AG10803 (cell line): ENCODE data around the gene SKA2.

Experiments used
- DNase-seq: peaks from one replicate; pipeline ENCODE4 v3.0.0; 2010; ENCODE audit warnings: low read depth
- H3K4me3 ChIP-seq: 2 replicates; pipeline ENCODE4 v1.5.1; 2011; ENCODE audit warnings: mild to moderate bottlenecking, low read length, control low read depth
- CTCF ChIP-seq: conservative IDR thresholded peaks from 2 replicates; pipeline ENCODE4 v1.5.1; 2011; ENCODE audit warnings: mild to moderate bottlenecking, low read length, control low read depth, inconsistent platforms

Gene SKA2, protein sequence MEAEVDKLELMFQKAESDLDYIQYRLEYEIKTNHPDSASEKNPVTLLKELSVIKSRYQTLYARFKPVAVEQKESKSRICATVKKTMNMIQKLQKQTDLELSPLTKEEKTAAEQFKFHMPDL

DNA sequence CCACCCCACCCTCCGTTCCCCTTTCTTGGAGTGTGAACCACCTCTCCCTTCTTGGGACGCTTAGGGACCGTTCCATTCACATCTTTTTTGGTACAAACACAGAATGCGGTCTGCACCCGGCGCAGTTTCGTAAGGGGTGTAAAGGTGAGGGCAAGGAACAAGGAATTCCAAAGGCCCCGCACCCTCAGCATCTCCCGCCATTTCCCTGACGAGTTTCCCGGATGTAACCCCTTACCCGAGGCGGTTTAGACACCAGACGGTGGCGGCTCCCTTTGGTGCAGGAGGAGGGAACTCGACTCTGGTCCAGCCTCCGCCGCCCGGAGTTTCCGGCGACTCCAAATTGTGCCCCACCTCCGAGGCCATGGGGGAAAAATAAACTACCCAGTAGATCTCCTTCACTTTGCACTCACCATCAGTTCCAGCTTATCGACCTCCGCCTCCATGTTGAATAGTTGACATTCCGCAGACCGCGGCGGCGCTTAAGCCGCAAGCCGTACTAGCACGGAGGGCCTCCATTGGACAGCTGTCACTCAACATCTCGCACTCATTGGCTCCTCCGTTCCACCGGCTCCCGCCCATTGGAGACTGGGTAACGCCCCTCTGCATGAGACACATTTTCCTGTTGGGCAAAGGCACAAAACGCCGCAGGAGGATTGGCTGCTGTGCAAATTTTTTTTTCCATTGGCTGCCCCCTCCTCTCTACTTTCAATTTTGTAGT lies at the start of gene SKA2:
Gene SKA2, minus strand, starts transcription at position 466 of the 718 bp plus-strand sequence. Its CDS starts 23 bp downstream, at position 443.
- TF ChIP-seq CTCF = no peak
- H3K4me3 ChIP-seq = peak within 1 kb of the TSS; percentile 75
- no peak for DNase-seq

- TF ChIP-seq CTCF = no peak
- no peak for DNase-seq
- H3K4me3 ChIP-seq = no peak overlapping the region
Observed at GRCh38 chr17:59202320-59202719, 47.3 kb upstream of the SKA2 start.

- no peak for DNase-seq
- no peak overlapping the region for H3K4me3 ChIP-seq
- TF ChIP-seq CTCF = no peak
Observed at GRCh38 chr17:59199398-59199797, 44.4 kb upstream of the SKA2 start.

- TF ChIP-seq CTCF = no peak
- DNase-seq = no peak
- no peak overlapping the region for H3K4me3 ChIP-seq
Observed at GRCh38 chr17:59193336-59193862, 38.4 kb upstream of the SKA2 start.

GRCh38 chr17:59190806-59191205 lies 35.8 kb upstream of the SKA2 start:
- TF ChIP-seq CTCF = no peak
- H3K4me3 ChIP-seq = no peak overlapping the region
- no peak for DNase-seq

DNA sequence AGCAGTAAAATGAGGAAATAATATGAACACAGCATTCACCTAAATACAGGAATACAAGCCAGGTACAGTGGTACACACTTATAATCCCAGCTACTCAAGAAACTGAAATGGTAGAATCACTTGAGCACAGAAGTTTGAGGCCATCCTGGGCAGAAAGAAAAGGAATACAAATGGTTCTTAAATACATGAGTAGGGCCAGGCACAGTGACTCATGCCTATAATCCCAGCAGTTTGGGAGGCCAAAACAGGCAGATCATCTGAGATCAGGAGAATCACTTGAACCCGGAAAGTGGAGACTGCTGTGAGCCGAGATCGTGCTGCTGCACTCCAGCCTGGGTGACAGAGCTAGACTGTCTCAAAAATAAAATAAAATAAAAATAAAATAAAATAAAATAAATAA lies 31.9 kb upstream of the SKA2 start:
- TF ChIP-seq CTCF = no peak
- no peak overlapping the region for H3K4me3 ChIP-seq
- DNase-seq = no peak

DNA sequence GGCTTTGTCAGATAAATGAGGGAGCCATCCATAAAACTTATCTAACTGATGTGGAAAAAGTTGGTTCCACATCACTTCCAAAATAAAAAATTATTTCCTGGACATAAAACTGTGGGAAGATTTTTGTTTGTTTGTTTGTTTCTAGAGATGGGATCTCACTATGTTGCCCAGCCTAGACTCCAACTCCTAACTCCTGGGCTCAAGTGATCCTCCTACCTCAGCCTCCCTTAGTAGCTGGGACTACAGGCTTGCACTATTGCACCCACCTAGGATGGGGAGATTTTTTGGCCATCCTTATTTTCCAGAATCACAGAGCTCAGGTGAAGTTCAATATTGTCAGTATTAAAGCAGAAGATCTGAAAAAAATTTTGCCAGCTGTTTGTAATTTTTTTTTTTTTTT lies 31.0 kb upstream of the SKA2 start:
- TF ChIP-seq CTCF = no peak
- no peak for DNase-seq
- H3K4me3 ChIP-seq = no peak overlapping the region
